Endothelial cell (in vitro differentiated cells): ENCODE measurements around the gene DPP9. TPM values are rescaled to one million over a fixed set of nuclear protein-coding genes. Genes with fewer than 3 reads are reported as not detected.

Experiments used
- DNase-seq: peaks from one replicate; pipeline ENCODE4 v3.0.0; 2021; ENCODE audit warnings: low spot score
- H3K27ac Mint-ChIP-seq: one replicate; pipeline ENCODE4 v1.8.0; 2021; ENCODE audit warnings: mixed read lengths, inconsistent platforms; ENCODE audit not compliant: unreplicated experiment
- H3K27me3 Mint-ChIP-seq: one replicate; pipeline ENCODE4 v1.8.0; 2021; ENCODE audit warnings: mild to moderate bottlenecking, moderate library complexity, mixed read lengths, inconsistent platforms; ENCODE audit not compliant: unreplicated experiment
- H3K36me3 Mint-ChIP-seq: one replicate; pipeline ENCODE4 v1.8.0; 2021; ENCODE audit warnings: mild to moderate bottlenecking, low read depth, mixed read lengths, inconsistent platforms; ENCODE audit not compliant: unreplicated experiment
- H3K4me1 Mint-ChIP-seq: one replicate; pipeline ENCODE4 v1.8.0; 2021; ENCODE audit warnings: mild to moderate bottlenecking, mixed read lengths, inconsistent platforms; ENCODE audit not compliant: unreplicated experiment
- H3K4me3 Mint-ChIP-seq: one replicate; pipeline ENCODE4 v1.8.0; 2021; ENCODE audit warnings: mild to moderate bottlenecking, mixed read lengths, inconsistent platforms; ENCODE audit not compliant: unreplicated experiment
- H3K9me3 Mint-ChIP-seq: one replicate; pipeline ENCODE4 v1.8.0; 2021; ENCODE audit warnings: mixed read lengths, inconsistent platforms; ENCODE audit not compliant: unreplicated experiment
- total RNA-seq: library from RNA; stranded (reverse); fragmentation: NEBNext Ultra II Directional; extraction: Animal tissue kit (Norgen Biotek cat#: 25700); gene quantifications from one replicate; pipeline ENCODE4 v1.2.1, GENCODE V29; 2021; ENCODE audit not compliant: unreplicated experiment
- TF ChIP-seq, protein P1 (sequence below): fragments of 200-600 bp; sonication (generic); IDR thresholded peaks from one replicate; pipeline ENCODE4 v1.5.0; 2021; ENCODE audit warnings: antibody characterized with exemption; ENCODE audit not compliant: unreplicated experiment

Gene DPP9
- total RNA-seq, 1 donor from 2014 or later: 63.3 TPM

DNA sequence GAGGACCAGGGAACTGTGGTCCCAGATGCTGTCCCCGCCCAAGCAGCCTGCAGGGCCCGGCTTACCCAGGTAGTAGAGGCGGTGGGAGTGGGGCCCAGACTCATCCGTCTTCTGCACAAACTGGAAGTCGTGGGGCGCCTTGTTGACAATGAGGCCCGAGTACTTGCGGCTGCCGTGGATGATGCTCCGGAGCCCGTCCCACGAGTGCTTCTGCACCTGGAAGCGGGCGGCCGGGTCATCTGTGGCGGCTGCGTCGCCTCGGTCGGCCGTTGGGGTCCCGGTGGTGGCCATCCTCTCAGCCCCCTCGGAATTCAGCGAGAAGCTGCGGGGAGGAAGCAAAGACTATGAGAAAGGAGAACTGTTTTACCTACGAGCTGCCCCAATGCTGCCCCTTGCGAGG lies 9.6 kb downstream of the DPP9 start:
- no peaks in the 10 kb centered on the region for H3K9me3 Mint-ChIP-seq
- no peak for DNase-seq
- no peak overlapping the region for H3K4me3 Mint-ChIP-seq
- H3K27me3 Mint-ChIP-seq: peaks cover 3% of the 10 kb centered on the region
- TF ChIP-seq, protein P1, sequence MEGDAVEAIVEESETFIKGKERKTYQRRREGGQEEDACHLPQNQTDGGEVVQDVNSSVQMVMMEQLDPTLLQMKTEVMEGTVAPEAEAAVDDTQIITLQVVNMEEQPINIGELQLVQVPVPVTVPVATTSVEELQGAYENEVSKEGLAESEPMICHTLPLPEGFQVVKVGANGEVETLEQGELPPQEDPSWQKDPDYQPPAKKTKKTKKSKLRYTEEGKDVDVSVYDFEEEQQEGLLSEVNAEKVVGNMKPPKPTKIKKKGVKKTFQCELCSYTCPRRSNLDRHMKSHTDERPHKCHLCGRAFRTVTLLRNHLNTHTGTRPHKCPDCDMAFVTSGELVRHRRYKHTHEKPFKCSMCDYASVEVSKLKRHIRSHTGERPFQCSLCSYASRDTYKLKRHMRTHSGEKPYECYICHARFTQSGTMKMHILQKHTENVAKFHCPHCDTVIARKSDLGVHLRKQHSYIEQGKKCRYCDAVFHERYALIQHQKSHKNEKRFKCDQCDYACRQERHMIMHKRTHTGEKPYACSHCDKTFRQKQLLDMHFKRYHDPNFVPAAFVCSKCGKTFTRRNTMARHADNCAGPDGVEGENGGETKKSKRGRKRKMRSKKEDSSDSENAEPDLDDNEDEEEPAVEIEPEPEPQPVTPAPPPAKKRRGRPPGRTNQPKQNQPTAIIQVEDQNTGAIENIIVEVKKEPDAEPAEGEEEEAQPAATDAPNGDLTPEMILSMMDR: no peak
- peaks cover 43% of the 10 kb centered on the region for H3K36me3 Mint-ChIP-seq
- H3K27ac Mint-ChIP-seq: no peak overlapping the region
- H3K4me1 Mint-ChIP-seq: no peaks in the 10 kb centered on the region

DNA sequence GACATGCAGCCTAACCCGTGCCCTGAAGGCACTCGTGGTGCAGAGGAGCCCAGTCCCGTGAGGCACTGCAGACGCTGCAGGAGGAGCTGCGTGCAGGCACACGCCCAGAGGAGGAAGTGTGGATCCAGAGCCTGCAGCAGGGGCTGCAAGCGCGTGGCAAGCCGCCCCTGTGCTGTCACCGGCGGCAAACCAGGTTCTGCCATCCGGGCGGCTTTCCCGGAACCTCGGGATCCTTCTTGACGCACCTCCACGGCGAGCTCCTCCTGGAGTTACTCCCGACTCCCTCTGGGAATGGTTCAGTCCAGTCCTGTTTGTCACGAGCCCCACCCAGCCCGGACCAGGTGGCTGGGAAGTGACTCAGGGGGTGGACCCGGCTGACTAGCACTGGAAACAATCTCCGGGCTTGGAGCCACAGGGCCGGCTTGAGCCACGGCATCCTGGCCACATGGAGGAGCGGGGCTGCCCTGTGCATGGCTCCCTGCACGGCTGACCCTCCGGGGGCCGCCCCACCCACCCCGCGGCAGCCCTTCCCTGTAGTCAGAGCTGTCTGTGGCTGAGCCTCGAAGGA lies 10.2 kb downstream of the DPP9 start:
- H3K4me1 Mint-ChIP-seq: no peaks in the 10 kb centered on the region
- TF ChIP-seq, protein P1: no peak

DNA sequence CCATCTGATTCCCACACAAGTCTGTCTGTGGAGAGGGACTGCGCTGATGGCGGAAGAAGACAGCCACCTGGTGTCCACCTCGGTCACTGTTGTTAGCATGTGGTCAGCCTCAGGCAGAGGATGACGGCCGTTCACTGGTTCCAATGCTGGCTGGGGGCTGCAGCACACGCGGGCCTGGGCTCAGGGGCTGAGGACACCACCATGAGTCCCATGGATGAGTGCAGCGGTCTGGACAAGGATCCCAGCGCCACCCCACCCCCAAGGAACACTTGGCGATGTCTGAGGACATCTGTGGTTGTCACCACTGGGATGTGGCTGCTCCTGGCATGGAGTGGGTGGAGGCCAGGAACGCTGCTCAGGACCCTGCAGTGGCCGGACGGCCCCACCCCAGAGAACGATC lies 10.9 kb downstream of the DPP9 start:
- Mint-ChIP-seq H3K9me3 (no peaks in the 10 kb centered on the region), H3K4me1 (no peaks in the 10 kb centered on the region), H3K27me3 (peaks cover 3% of the 10 kb centered on the region), H3K36me3 (peaks cover 40% of the 10 kb centered on the region), H3K4me3 (no peak overlapping the region), H3K27ac (no peak overlapping the region)
- DNase-seq: no peak
- TF ChIP-seq, protein P1: no peak

More for the DNA sequence above, 10.2 kb downstream of the DPP9 start:
- Mint-ChIP-seq H3K9me3 (no peaks in the 10 kb centered on the region), H3K27ac (no peak overlapping the region), H3K36me3 (peaks cover 40% of the 10 kb centered on the region), H3K4me3 (no peak overlapping the region), H3K27me3 (peaks cover 3% of the 10 kb centered on the region)
- DNase-seq: no peak

DNA sequence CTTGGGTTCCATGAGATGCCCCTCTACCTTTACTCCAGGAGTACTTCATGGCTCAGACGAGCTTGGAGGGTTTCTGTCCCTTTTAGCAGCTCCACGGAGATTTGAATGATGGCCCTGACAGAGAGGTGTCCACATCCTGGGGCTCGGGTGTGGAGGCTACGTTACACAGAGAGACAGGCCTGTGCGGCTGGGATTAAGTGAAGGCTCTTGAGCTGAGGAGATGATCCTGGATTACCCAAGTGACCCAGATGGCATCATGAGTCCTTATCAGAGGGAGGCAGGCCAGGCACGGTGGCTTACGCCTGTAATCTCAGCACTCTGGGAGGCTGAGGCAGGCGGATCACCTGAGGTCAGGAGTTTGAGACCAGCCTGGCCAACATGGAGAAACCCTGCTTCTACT lies 12.4 kb downstream of the DPP9 start:
- H3K4me1 Mint-ChIP-seq: no peaks in the 10 kb centered on the region

DNA sequence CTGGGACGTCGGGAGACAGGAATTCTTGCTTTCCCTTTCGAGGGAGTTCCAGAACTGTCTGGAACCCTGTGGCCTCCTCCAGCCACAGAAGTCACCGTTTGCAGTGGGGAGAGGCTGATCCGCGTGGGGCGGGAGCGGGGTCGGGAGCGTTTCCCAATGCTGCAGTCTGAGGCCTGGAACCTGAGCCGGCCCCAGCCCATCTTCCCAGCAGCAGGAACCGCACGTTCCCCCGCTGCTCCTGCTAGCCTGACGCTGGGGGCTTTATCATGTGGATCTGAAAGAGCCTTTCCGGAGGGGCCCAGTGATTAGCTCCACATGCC lies 13.4 kb downstream of the DPP9 start:
- H3K4me1 Mint-ChIP-seq: no peaks in the 10 kb centered on the region
- H3K27ac Mint-ChIP-seq: no peak overlapping the region
- no peak for DNase-seq
- TF ChIP-seq, protein P1: no peak
- peaks cover 28% of the 10 kb centered on the region for H3K36me3 Mint-ChIP-seq
- H3K27me3 Mint-ChIP-seq: no peaks in the 10 kb centered on the region
- no peak overlapping the region for H3K4me3 Mint-ChIP-seq
- H3K9me3 Mint-ChIP-seq: no peaks in the 10 kb centered on the region

More for the DNA sequence above, 12.4 kb downstream of the DPP9 start:
- H3K27me3 Mint-ChIP-seq: no peaks in the 10 kb centered on the region
- no peak for DNase-seq
- no peaks in the 10 kb centered on the region for H3K9me3 Mint-ChIP-seq
- TF ChIP-seq, protein P1: no peak
- H3K36me3 Mint-ChIP-seq: peaks cover 30% of the 10 kb centered on the region
- H3K27ac Mint-ChIP-seq: no peak overlapping the region
- no peak overlapping the region for H3K4me3 Mint-ChIP-seq
